Effector CD8-positive, alpha-beta T cell (primary cell): ENCODE results near the gene CDC20B.
"Not testable (repeated sequence)": the region's sequence is repeated elsewhere in the genome, so short reads cannot be mapped to it uniquely, and the experiment has no call there.

Experiments
- DNase-seq: peaks from one replicate; lab custom pipeline; 2025; lab: John Stamatoyannopoulos, UW

CDC20B gene

DNA sequence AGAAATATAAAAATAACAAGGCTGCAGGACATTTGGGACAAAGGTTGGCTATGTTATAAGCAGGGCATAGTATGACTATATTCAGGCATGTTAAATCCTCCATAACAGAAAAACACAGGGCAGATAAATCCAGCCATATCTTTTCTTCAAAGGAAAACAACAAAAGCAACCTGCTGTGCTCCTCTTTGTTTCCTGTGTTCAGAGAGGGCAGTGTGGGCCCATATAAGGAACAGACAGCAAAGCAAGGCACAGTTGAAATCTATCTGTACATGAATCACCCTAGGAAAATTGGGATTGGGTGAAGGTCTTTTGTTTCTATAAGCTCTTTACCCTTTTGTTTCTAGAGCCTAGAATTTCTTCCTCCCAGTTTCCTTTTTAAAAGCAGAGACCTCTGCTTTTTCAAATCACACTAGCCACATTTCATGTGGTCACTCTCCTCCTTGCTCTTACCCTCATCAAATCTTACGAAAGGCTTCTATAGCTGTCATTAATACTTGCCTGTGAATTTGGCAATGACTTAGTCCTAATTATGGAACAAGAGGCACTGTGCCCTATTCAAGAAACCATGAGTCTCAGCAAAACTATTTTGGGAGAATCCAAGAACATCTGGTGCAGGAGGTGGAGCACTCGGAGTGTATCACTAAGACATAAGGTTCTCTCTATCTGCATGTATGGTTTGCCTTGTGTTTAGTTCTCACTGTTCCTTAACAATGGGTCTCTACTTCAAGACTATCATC is 68.8 kb downstream of the CDC20B start:
- DNase-seq, result no peak

DNA sequence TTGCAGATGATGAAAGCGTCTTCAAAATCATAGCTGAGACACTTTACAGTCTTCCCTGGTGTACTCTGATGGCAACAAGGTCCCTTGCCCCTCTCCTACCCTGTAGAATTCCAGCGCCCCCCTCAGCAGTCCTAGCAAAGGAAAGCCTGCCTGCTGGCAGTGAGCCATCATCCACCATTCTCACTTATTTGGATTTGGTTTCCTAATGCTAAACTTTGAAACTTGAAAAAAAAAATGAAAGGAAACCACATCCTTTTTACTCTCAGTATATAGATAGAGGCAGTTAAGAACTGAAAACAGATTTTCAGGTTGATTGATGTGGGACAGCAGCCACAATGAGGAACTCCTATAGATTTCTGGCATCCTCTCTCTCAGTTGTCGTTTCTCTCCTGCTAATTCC is 70.6 kb downstream of the CDC20B start, which contains the start of gene GZMA:
Gene GZMA, plus strand, starts transcription at position 299 of the 400 bp plus-strand sequence. Its CDS starts 37 bp downstream, at position 336.
- peak; percentile 21 for DNase-seq

DNA sequence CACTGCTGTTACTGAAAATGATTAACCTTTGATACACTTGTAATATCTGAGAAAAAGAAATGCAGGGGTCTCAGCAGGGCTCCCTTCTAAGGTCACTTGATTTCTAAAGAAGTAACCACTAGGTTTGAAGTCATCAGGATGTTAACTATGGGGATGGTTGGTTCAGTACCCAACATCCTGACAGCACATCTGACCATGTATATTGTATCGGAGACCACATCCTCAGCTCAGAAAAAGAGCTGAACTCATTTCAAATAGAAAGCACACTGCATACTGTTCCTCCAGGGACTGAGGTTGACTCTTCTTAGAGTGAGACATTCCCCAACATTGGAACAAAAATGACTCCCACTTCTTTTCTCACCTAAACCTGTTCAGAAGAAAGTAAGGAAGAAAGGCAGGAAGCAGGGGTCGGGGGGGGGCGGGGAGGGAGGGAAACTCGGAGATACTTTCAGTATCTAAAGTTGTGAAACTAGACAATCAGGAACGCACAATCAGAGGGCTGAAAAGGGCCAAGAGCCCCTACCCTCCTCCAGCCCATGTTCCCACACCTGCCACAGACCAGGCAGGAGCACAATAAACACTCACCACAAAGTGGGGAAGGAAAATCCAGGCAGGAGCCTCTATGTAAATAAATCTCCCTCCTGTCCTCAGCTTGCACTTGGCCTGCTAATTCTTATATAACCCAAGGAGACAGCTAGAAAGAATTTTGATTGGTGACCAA is 71.3 kb downstream of the CDC20B start:
- no peak for DNase-seq

DNA sequence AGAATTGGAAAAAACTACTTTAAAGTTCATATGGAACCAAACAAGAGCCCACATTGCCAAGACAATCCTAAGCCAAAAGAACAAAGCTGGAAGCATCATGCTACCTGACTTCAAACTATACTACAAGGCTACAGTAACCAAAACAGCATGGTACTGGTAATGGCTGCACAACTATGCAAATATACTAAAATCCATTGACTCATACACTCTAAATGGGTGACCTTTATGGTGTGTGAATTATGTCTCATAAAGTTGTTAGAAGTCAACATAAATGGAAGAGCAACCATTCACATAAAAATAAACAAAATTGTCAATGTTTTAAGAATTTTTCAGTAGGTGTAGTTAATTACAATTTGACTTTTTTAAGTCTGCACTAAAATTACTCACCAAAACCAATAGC is 71.8 kb downstream of the CDC20B start:
- not testable (repeated sequence) for DNase-seq

DNA sequence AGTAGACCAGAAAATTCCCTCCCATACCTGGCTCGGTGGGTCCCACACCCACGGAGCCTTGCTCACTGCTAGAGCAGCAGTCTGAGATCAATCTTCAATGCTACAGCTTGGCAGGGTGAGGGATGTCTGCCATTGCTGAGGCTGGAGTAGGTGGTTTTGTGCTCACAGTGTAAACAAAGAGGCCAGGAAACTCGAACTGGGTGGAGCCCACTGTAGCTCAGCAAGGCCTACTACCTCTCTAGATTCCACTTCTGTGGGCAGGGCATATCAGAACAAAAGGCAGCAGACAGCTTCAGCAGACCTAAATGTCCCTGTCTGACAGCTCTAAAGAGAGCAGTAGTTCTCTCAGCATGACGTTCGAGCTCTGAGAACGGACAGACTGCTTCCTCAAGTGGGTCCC is 76.1 kb downstream of the CDC20B start:
- no peak for DNase-seq

DNA sequence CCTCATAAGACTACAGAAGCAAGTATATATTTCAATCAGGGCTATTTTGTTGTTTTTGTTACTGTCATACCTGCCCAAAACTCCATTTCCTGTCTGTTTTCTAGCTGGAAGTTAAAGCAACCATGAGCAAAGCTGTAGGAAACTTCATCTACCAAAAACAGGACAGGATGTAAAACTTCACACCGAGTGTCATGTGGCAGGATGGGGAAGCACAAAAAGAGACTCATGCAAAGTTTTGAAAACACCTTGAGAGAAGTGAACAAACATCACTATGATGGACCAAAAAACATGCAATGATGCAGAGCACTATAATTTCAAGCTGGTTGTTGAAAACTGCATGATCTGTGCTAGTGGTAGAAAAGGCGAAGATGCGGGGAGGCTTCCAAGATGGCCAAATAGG is 76.8 kb downstream of the CDC20B start:
- no peak for DNase-seq

DNA sequence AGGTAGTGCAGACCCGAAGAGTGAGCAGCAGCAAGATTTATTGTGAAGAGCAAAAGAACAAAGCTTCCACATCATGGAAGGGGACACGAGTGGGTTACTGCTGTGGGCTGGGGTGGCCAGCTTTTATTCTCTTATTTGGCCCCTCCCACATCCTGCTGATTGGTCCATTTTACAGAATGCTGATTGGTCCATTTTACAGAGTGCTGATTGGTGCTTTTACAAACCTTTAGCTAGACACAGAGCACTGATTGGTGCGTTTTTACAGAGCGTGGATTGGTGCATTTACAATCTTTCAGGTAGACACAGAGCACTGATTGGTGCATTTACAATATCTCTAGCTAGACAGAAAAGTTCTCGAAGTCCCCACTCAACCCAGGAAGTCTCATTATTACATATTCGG is 82.0 kb downstream of the CDC20B start:
- not testable (repeated sequence) for DNase-seq

DNA sequence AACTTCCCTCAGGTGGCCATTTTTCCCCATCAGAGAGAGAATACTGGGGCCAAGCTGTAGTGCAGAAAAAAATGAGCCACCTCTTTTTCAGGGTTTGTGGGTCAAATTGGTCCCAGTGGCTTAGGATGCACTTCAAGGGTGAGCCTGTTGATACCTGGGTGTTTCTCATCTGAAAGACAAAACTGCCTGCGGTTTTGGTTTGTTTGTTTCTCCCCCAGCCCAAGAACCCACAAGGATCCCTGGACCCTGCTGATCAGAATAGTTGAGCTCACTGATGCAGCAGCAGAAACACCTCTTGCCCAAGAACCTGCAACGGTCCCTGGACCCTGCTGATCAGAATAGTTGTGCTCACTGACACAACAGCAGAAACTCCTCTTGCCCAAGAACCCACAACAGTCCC is 83.7 kb downstream of the CDC20B start:
- not testable (repeated sequence) for DNase-seq

DNA sequence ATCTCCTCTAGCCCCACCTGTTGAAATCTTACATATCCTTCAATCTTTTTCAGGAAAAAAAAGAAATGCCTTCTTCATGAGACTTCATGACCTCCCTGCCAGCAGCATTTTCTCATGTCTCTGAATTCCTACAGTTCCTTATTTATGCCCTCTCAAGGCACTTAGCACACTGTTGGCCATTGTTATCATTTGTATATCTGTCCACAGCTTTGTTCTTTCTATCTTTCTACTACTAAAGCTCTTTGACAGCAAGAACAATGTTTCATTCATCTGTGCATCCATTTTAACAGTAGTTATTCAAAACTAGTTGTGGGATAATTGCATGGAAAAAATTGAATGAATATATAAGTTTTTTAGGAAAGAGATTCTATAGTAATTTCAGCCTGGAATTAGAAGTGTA is 91.4 kb downstream of the CDC20B start:
- no peak for DNase-seq

DNA sequence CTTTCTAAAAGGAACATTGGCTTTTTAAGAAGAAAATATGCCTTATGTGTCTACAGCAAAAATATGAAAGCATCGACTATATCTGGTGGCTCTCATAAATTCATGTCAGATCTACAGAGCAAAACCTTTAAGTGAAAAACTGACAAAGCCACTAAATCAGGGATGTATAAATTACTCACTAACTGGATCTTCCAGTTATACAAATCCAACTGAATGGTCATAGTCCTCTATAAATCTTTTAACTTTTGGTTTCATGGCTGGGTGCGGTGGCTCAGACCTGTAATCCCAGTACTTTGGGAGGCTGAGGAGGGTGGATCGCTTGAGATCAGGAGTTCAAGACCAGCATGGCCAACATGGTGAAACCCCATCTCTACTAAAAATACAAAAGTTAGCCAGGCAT is 99.8 kb downstream of the CDC20B start:
- no peak for DNase-seq

DNA sequence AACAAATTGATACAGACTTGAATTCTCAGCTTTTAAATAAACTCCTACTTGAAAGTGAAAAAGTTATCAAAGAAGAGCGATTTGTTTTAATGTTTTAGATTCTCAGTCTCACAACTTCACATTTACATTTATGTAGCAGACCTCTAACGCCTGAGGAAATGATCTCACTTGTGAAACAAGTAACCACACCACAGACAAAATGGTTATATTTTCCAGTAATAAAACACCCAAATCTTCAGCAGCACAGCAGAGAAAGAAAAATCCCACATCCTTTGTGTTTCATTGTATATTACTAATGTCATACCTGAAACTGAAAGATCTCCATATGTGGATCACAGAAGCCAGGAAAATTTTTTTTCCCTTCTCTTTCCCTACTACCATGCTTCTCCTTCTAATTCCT is 100.3 kb downstream of the CDC20B start:
- DNase-seq, result no peak

DNA sequence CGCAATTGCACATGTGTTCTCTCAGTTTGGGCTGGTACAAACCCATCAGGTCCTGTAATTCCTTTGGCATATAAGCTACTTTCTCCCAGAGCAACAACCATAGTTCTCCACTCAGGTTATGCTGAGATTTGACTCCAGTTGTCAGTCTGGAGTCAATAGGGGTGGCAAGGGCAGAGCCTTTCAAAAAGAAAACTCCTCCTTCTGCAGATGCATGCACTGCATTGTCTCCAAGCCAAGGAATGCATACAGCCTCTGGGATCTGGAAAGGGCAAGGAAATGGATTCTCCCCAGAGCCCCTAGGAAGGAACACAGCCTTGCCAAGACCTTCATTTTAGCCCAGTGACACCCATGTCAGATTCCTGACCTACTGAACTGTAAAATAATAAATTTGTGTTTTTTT is 101.6 kb downstream of the CDC20B start:
- no peak for DNase-seq

DNA sequence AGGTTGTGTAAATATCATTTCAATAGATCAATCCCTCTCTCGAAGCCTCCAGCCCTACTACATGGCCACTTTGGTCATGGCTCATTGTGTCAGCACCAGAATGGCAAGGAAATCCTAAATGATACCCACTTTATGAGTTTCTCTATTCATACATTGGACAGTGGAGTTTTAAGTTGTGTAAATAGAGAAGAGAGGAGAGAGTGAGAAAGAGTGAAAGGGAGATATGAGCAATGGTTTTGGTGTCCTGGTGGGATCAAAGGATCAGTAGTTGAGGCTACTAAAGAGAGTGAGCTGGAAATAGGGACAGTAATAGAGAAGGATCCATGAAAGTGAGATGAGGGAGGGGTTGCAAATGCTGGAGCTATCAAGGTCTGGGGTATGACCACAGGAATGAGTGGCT is 102.0 kb downstream of the CDC20B start:
- no peak for DNase-seq

DNA sequence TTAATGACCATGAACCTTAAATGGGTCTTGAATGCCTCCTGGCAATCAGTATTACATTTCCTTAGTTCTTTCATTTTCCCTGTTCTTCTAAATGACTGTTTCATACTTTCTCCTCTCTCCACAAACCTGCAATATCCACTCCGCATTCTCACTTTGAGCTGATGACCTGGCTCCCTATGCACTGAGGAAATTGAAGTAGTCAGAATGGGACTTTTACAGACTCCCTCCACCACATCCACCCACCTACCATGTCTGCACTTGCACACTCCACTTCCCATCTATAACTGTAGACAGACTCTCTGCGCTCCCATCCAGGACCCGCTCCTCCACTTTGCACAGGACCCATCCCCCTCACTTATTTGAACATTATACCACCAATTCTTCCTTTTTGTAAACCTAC is 106.7 kb downstream of the CDC20B start:
- DNase-seq, result no peak

DNA sequence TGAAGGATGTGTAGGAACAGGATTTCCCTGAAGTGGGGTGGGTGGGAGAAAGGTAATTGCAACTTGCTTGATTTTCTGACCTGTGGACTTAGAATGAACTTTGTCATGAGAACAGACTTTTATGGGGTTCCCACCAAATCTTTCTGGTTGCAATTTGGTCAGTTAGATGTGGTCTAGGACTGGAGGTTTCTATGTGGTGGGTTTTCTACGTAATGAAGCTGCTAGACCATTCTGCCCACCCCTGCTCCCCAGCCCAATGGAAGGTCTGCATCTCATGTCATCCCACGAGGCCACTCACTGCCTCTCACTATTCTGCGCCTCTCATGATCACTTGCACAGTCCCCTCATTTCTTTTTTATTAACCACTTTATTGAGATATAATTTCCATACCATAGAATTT is 108.5 kb downstream of the CDC20B start:
- DNase-seq, result no peak

DNA sequence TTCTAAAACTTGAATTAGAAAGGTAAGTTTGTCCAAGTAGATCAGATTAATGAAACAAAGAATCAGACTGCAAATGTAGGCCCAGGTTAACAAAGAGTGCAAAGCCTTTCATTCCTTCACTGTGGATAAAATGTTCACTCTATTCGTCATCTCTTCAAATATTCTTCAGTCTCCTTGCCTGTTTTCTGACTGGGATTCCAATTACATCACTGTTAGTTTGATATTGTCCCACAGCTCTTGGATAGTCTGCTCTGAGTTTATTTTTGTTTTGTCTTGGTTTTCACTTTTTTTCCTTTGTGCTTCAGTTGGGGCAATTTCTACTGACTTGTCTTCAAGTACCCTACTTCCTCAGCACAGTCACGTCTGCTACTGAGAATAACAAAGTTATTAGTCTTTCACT is 109.1 kb downstream of the CDC20B start:
- no peak for DNase-seq

DNA sequence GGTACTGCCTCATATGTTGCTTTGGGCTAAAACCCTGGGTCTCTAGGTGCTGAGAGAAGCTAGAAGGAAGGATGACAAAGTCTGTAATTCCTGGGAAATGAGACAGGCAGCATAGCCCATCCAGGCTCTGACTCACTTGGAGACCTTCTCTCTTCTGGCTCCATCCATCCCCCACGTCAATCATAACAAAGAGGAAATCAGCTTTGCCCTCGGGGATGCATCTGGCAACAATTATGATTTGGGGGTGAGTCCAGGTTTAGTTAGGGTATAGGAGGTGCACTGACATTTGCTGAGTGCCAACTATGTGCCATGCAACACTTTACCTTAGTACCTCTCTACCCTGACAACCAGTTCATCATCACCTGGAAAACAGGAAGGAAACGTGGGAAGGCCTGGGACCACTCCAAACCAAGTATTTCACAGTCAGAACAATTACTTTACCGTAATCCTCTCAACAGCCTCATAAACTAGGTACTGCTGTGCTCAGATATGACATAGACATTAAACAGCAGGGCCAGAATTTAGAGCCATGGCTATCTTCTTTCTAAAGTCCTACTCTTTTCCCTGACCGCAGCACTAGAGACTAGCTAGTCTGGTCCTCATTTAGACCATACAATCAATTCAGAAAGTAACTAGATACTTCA is 109.6 kb downstream of the CDC20B start:
- no peak for DNase-seq
